DMS 273 treated with DMSO at 0.1 percent for 48 hours (cell line): ENCODE measurements around the gene PPP3CA.
"Not testable (repeated sequence)": the region's sequence is repeated elsewhere in the genome, so short reads cannot be mapped to it uniquely, and the experiment has no call there.

ENCODE experiments used
- DNase-seq: peaks from one replicate; lab custom pipeline; 2025; lab: John Stamatoyannopoulos, UW

Gene PPP3CA

DNA sequence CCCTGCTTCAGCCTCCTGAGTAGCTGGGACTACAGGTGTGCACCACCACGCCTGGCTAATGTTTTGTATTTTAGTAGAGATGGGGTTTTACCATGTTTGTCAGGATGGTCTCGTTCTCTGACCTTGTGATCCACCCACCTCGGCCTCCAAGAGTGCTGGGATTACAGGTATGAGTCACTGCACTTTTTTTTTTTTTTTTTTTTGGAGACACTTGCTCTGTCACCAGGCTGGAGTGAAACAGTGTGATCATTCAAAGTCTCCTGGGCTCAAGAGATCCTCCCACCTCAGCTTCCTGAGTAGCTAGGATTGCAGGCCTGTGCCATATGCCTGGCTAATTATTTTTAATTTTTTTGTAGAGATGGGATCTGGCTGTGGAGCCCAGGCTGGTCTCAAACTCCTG lies 338.8 kb downstream of the PPP3CA start:
- DNase-seq: no peak

DNA sequence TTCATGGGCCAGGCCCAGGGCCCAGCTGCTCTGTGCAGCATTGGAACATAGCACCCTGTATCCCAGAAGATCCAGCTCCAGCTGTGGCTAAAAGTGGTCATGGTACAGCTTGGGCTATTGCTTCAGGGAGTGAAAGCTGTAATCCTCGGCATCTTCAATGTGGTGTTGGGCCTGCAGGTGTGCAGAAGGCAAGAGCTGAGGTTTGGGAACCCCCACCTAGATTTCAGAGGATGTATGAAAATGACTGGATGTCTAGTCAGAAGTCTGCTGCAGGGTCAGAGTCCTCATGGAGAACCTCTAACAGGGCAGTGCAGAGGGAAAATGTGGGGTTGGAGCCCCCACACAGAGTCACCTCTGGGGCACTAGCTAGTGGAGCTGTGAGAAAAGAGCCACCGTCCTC lies 341.7 kb downstream of the PPP3CA start:
- no peak for DNase-seq

DNA sequence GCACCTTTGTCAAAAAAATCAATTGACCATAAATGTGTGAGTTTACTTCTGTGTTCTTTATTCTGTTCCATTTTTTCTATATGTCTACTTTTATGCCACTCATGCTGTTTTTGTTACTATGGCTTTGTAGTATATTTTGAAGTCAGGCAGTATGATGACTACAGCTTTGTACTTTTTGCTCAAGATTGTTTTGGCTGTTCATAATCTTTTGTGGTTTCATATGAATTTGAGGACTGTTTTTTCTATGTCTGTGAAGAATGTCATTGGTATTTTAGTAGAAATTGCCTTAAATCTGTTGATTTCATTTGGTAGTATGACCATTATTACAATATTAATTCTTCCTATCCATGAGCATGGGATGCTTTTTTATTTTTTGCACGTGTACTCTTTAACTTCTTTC lies 346.8 kb downstream of the PPP3CA start:
- DNase-seq: no peak

DNA sequence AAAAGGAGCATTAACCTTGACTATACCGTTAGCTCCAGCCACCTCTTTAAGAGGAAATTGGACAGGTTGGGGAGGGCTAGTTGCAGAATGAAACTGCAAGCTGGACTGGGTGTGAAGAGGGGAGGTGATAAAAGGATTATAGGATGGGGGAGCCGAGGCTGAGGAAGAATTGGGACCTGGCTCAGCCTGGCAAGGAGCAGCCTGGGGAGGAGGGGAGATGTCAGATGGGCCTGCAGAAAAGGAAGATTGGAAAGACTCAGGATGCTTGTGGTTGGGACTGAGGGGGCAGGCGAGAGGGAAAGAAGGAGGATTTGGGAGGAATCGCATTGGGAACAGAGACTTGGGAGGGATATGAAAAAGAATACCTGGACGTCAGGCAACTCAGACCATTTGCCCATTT lies 351.7 kb downstream of the PPP3CA start:
- DNase-seq: no peak

DNA sequence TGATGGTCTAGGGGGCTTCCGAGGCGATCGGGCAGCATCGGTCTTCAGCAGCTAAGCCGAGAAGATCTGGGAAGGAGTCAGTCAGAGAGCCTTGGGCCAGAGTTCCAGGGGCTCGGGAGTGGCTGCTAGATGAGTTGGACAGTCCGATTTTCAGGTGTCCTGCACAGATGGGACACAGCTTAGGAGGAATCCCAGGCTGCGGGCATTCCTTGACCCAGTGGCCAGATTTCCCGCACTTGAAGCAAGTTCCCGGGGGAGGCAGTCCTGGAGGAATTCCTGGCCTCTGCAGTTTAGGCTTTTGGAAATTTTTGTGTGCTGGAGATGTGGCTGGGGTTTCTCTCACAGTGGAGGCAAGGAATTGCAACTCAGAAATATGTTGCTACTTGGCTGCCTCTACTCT lies 352.3 kb downstream of the PPP3CA start:
- DNase-seq: not testable (repeated sequence)

DNA sequence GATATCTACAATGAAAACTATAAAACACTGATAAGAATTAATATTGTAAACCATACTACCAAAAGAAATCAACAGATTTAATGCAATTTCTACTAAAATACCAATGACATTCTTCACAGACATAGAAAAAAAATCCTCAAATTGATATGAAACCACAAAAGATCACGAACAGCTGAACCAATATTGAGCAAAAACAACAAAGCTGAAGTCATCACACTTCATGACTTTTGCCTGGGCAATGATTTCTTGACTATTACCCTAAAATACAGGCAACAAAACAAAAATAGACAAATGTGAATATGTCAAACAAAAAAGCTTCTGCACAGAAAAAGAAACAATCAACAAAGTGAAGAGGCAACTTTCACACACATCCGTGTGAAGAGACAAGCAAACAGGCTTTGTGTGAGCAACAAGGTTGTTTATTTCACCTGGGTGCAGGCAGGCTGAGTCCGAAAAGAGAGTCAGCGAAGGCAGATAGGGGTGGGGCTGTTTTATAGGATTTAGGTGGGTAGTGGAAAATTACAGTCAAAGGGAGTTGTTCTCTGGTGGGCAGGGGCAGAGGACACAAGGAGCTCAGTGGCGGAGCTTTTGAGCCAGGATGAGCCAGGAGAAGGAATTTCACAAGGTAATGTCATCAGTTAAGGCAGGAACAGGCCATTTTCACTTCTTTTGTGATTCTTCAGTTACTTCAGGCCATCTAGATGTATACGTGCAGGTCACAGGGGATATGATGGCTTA lies 355.8 kb downstream of the PPP3CA start:
- DNase-seq: not testable (repeated sequence)

DNA sequence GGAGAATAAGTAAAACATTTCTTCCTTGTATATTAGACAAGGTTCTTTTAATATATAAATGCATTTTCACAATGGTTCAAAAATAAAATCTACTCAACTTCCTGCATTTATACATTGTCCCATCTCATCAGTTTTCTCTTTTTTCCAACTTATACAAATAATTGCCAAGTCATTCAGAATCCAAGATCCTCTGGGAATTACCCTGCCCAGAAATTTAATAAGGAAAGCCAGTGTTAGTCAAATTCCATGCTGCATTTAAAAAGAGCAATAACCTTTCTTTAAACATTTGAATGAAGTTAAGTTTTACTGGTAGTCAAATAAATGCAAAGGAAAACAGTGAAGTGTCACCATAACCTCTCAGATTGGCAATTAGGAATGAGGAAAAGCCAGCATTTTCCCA lies 357.9 kb downstream of the PPP3CA start:
- no peak for DNase-seq

DNA sequence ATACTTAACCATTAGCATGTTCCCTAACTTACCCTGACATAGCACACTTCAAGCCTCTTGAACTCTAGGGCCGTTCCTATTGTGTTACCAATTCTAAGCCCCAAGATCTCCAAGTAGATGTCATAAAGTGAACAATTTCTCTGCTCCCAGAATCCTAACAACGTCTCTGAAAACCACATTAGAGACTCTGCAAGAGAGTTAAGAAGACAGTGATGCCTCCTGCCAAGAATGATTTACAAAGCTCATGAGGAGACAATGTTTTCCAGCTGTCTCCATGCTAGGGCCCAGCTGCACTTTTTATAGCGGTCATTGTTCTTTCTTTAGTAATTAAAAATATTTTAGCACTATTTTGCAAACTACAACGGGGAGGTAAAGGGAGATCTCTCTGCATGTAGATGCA lies 358.4 kb downstream of the PPP3CA start:
- no peak for DNase-seq

DNA sequence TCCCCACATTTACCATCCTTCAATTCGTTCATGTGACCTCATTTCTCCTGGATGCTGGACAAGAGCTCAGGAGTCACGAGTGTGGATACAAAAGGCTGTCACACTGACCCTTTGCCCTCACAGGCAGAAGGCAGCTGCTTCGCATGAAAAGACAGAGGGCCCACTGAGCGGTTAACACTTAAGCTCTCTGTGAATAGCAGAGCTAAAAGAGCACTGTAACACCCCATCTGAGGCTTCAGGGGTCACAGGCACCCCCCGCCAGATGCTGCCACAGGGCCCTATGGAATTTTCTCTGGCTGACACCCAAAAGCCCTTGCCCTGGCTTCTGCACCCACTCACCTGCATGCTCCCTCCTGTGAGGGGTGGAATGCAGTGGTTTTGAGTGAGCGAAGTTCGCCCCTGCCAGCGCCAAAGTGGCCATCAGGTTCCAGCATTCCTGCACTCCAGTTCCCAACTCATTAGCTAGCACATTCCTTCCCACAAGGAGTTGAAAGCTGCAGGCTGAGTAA lies 360.9 kb downstream of the PPP3CA start:
- DNase-seq: no peak

DNA sequence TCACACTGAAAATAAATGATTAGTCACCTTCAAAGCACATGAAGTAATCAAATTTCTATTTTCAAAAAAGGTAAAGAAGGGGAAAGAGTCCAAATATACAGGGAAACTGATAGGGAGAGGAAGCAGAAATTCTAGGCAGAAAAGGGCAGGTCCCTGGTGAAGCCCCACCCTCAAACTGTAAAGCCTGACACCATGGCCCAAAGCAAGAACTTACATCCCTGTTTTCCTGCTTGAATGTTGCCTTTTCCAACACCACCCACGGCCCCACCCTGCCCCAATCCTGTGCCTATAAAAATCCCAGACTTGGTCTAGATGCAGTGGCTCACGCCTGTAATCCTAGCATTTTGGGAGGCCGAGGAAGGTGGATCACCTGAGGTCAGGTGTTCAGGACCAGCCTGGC lies 361.8 kb downstream of the PPP3CA start:
- DNase-seq: no peak

DNA sequence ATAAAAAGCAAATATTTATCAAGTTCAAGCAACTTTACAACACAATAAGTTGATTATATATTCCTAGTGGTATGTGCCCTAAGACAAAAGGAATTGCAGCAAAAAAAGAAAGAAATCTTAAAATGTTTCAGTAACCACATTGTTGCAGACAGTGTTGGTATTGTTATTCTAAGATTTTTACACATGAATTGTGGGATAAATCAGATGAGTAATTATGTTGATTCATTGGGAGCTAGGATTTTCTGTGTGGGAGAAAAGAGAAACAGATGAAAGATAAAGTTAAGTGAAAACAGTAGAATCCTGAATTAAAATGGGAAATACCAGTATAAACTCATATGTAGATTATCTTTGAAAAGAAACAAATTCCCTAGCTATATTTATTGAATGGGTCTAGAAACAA lies 362.4 kb downstream of the PPP3CA start:
- DNase-seq: no peak

DNA sequence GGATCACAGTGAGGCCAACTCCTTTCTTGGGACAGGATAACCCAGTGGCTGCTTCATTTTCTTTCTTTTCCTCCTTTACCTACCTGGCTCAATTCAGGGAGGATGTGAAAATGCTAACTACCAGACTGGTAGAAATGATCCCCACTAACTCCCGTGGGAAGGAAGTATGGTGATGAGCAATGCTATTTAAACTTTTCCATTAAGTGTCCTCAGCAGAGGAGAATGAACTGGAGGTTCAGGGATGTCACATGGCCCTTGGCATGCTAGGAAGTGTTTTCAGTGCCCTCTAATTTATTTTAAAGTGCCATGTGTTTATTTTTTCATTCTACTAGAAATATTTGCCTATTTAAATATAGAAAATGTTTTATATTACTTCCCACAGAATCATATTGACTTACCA lies 363.9 kb downstream of the PPP3CA start:
- no peak for DNase-seq

DNA sequence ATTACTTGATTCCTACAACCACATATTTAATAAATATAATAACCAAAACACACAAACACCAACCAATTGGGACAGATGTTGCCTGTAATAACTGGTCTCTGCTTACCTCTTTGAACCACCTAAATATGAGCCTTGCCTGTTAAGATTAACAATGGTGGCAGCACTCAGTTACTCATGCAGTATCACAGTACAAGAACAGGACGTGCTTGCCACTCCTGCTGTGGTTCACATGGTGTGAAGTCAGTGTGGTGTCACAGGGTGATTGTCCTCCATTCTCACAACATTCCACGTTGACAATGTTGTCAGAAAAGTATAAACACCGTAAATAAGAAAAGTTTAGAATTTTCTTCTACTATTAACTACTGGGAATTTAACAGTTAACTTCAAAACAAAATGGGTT lies 365.0 kb downstream of the PPP3CA start:
- DNase-seq: no peak

DNA sequence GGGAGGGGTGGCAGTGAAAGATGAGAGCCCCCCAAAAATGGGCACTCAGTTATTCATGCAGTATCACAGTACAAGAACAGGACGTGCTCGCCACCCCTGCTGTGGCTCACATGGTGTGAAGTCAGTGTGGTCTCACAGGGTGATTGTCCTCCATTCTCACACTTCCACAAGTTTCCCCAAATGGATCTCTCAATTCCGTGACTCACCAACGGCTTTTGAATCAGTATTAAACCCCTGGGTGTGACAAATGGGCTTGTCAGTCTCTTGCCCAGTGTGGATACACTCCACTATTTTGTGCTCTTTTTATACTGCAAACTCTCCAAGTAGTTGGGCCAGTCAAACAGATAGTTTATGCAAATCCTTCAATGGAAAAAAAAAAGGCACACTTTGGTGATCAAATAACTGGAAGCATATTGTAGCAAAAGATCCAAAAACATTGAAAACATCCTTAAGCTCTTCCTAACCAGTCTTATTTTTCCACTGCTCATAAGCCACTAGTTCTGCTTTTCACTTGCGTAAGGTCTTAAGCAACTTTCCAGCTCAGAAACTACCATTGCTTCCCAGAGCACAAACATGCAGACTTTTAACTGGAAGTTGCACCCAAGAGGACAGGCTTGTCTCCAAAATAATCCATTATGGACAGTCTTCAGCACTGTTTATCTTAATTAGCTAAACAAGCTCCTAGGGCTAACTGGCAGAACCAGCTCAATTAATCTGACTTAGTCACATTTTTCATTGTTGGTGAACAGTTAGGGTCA lies 365.7 kb downstream of the PPP3CA start:
- no peak for DNase-seq

DNA sequence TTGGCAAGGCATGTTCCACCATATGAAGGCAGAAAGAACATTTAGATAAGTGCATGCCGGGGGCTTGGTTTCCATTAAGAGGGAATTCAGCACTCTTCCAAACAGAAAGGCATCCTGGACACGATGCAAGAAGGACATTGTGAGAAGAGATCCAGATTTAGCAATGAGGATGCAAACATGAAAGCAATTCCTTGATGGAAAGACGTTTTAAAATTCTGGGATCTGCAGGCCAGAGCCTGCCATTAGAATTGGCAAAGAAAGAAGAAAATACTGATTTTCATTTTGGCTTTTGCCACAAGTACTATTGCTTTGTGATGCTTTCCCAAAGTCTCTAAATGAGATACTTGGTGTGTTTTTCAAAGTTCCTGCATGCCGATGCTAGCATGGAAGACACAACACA lies 367.6 kb downstream of the PPP3CA start:
- DNase-seq: no peak

DNA sequence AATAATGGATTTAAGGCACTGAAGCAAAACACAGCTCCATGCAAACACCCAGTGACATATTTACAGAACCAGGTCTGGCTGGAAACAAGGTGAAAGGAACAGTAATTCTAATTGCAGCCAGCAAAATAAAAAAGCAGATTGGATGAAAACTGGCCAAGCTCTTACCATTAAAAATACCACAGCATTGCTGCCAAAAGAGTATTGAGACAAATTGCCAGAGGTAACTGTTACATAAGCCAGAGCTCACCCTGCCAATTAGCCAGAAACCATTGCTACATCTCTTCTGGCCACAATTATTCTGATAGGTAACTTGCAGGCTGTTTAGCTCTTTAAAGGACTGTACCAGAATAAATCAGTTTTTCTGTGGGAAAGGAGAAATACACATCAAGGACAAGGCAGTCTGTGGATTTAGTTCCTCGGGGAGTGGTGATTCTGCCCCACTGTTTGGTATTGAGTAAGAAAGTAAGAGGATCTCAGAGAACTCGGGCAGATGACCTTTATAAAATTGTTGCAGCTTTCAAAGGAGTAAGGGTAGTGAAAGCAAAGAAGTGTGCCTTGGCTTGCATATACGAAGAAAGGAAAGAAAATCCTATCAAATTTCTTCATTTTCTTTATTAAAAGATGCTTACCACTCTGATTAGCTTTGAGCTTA lies 369.5 kb downstream of the PPP3CA start:
- DNase-seq: no peak

DNA sequence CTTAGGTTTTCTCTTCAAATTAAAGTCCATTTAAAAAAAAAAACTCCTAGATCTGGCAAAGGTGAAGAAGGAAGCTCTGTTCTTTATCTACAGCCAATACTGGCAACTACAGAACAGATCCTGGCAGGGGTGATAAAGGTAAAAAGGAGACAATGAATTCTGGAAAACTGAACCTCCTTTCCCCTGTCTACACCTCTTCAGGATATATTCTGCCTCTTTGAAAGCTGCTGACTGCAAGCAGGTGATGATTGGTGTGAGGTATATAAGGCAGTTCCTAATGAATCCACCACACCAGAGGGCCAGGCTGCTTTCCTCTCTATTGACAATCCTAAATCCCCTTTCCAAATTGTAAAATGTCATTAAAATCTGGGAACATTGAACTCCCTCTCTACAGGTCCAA lies 370.1 kb downstream of the PPP3CA start:
- no peak for DNase-seq
